Heart right ventricle (tissue), 16 donors: ENCODE results near the gene SHROOM4. TPM values are rescaled to one million over a fixed set of nuclear protein-coding genes. Genes with fewer than 3 reads are reported as not detected.

Experiments used
- ATAC-seq, 8 donors: fragments of 200-7000 bp; cut with Tn5 transposase; one replicate each; pipeline ENCODE4 v1.9.1; 2020; ENCODE audit warnings: mild to moderate bottlenecking in 8 of 8, moderate library complexity in 8 of 8, moderate number of reproducible peaks in 1 of 8
- DNase-seq, 2 donors: peaks; one replicate each; pipeline ENCODE4 v3.0.0-alpha.2; 2020
- H3K27ac ChIP-seq, 10 donors: fragments of 200-600 bp; sonication (generic) in 2 of 10; one replicate each; pipeline versions ENCODE4 v1.5.0 to v1.8.0; 2020 to 2022; ENCODE audit warnings: mild to moderate bottlenecking in 3 of 10
- H3K27me3 ChIP-seq, 7 donors: fragments of 200-600 bp; one replicate each; pipeline ENCODE4 v1.8.0; 2021 to 2022; ENCODE audit warnings: mild to moderate bottlenecking in 2 of 7
- H3K36me3 ChIP-seq, 9 donors: fragments of 200-600 bp; sonication (generic) in 1 of 9; one replicate each; pipeline versions ENCODE4 v1.5.0 to v1.8.0; 2020 to 2022; ENCODE audit warnings: mild to moderate bottlenecking in 2 of 9
- H3K4me1 ChIP-seq, 9 donors: fragments of 200-600 bp; sonication (generic) in 1 of 9; one replicate each; pipeline versions ENCODE4 v1.5.0 to v1.8.0; 2020 to 2022; ENCODE audit warnings: mild to moderate bottlenecking in 4 of 9
- H3K4me3 ChIP-seq, 10 donors: fragments of 200-600 bp; sonication (generic) in 2 of 10; one replicate each; pipeline versions ENCODE4 v1.5.0 to v1.8.0; 2020 to 2022; ENCODE audit warnings: mild to moderate bottlenecking in 7 of 10, moderate library complexity in 2 of 10
- H3K9me3 ChIP-seq, 11 donors: fragments of 200-600 bp in 10 of 11; sonication (generic) in 2 of 11; one replicate each; pipeline versions ENCODE4 v1.5.0 to v1.8.0; 2013 to 2022; ENCODE audit warnings: mild to moderate bottlenecking in 2 of 11, control low read depth in 1 of 11, moderate library complexity in 1 of 11
- CTCF ChIP-seq, 9 donors: fragments of 200-600 bp; sonication (generic) in 2 of 9; IDR thresholded peaks; one replicate each; pipeline versions ENCODE4 v1.5.0 to v1.8.0; 2021 to 2022; ENCODE audit warnings: antibody characterized with exemption in 9 of 9, mild to moderate bottlenecking in 5 of 9, moderate library complexity in 1 of 9
- WGBS, 2 donors: extraction: QIAGEN DNeasy Blood & Tissue Kit; methylation state at CpG; one replicate each; pipeline ENCODE4 v1.1.7; 2013; ENCODE audit warnings: inconsistent platforms in 1 of 2; 5-methylcytosine and 5-hydroxymethylcytosine counted together
- intact Hi-C, 10 donors: fragments of 100-400 bp; cut with DNase I; formaldehyde crosslinking; loops; one replicate each; pipeline versions ENCODE4 v1.11.1 to v1.14.2; 2022
- polyA plus RNA-seq, 2 donors: library from polyadenylated mRNA; stranded (reverse); fragments of 200-250 nt; gene quantifications; one replicate each; pipeline ENCODE4 v1.2.3, GENCODE V29; 2013
- total RNA-seq, 10 donors: library from RNA; stranded (reverse); fragmentation: NEBNext Ultra II Directional in 3 of 10; extraction: Animal tissue kit (Norgen Biotek cat#: 25700) in 3 of 10; gene quantifications; one replicate each; pipeline versions ENCODE4 v1.2.1 to v1.2.4, GENCODE V29; 2021 to 2023
- donor health status: Arrhythmogenic right ventricular cardiomyopathy.
- donor health status: ischemic (EF 13 %, LVEDD 7.1; RV severe dilation, severe dysfunction).
- donor health status: healthy with polysubstance abuse.
- donor health status: DM: no; HTN: yes; CAD: no.
- donor health status: DM: no; HTN: no; CAD: no.
- donor health status: ischemic (EF 25% LVEDD 6.9; RV normal size, moderate dysfunction).
- donor health status: ischemic (EF 25% LVEDD 5.7; RV mildly dilated, moderate dysfunction).
- donor health status: healthy.
- donor health status: DM: yes; HTN: yes; CAD: no.
- donor health status: Ischemic cardiomyopathy.
- donor health status: ischemic (EF 35%, LVEDD 5.7; RV mildly dilated, moderate dysfunction).
- donor health status: nonischemic (EF 11% LVEDD 7.7; RV severe dilation, severe dysfunction).
- donor health status: DM: yes; HTN: yes; CAD: no.
- donor health status: PGD.
- donor health status: ischemic (EF 29% LVEDD 5.4; RV normal size, mild dysfunction).
- donor health status: nonischemic (EF 23%, LVEDD 6.1; RV moderate dilation, normal function).

The SHROOM4 gene
- total and polyA plus RNA-seq, 12 donors, result 3.6 to 17.9 (median 11.0) TPM

- Histone ChIP-seq H3K27me3 (peaks cover 0 to 73% (median 0%) of the 10 kb centered on the region in 7 donors), H3K9me3 (no peaks in the 10 kb centered on the region), H3K4me1 (peaks cover 0 to 14% (median 5%) of the 10 kb centered on the region in 9 donors), H3K36me3 (no peaks in the 10 kb centered on the region), H3K27ac (no peak overlapping the region), H3K4me3 (no peak overlapping the region)
- no peak for ATAC-seq
- peak in 1 of 2 donors; percentile 4 for DNase-seq
- no peak for TF ChIP-seq CTCF (IDR thresholded peaks at IDR 0.05)
- intact Hi-C loops, result no loop called here
- WGBS, 2 donors, result 66 to 69% methylated on average over 8 of the region's 8 CpGs
Observed at GRCh38 chrX:50707955-50708699, 105.9 kb downstream of the SHROOM4 start.

GRCh38 chrX:50707405-50707804 lies 106.6 kb downstream of the SHROOM4 start:
- no peak overlapping the region for H3K27ac ChIP-seq
- no peaks in the 10 kb centered on the region for H3K9me3 ChIP-seq
- H3K4me1 ChIP-seq, result peaks cover 0 to 14% (median 5%) of the 10 kb centered on the region in 9 donors
- no peaks in the 10 kb centered on the region for H3K36me3 ChIP-seq
- 29 to 36% methylated on average over 2 of the region's 2 CpGs for WGBS, 2 donors
- no peak overlapping the region for H3K4me3 ChIP-seq
- intact Hi-C loops, result no loop called here
- peaks cover 0 to 69% (median 0%) of the 10 kb centered on the region in 7 donors for H3K27me3 ChIP-seq
- no peak for TF ChIP-seq CTCF (IDR thresholded peaks at IDR 0.05)
- no peak for DNase-seq
- ATAC-seq, result no peak

GRCh38 chrX:50705042-50705441 lies 109.0 kb downstream of the SHROOM4 start:
- 42 to 47% methylated on average over 3 of the region's 3 CpGs for WGBS, 2 donors
- H3K36me3 ChIP-seq, result no peaks in the 10 kb centered on the region

GRCh38 chrX:50704360-50704759 lies 109.6 kb downstream of the SHROOM4 start:
- no peak for ATAC-seq
- 75 to 82% methylated on average over 1 of the region's 1 CpG for WGBS, 2 donors
- H3K27ac ChIP-seq, result peak overlapping the region in 1 of 10 donors; percentile 57
- no peaks in the 10 kb centered on the region for H3K9me3 ChIP-seq
- peaks cover 0 to 61% (median 0%) of the 10 kb centered on the region in 7 donors for H3K27me3 ChIP-seq
- peaks cover 0 to 14% (median 5%) of the 10 kb centered on the region in 9 donors for H3K4me1 ChIP-seq
- no peak for TF ChIP-seq CTCF (IDR thresholded peaks at IDR 0.05)
- intact Hi-C loops, result no loop called here
- no peaks in the 10 kb centered on the region for H3K36me3 ChIP-seq
- DNase-seq, result no peak
- no peak overlapping the region for H3K4me3 ChIP-seq

More at GRCh38 chrX:50705042-50705441, 109.0 kb downstream of the SHROOM4 start:
- intact Hi-C loops, result no loop called here
- Histone ChIP-seq H3K9me3 (no peaks in the 10 kb centered on the region), H3K27me3 (peaks cover 0 to 66% (median 0%) of the 10 kb centered on the region in 7 donors), H3K4me3 (no peak overlapping the region), H3K27ac (no peak overlapping the region), H3K4me1 (peaks cover 0 to 14% (median 5%) of the 10 kb centered on the region in 9 donors)
- ATAC-seq (peak in 2 of 8 donors; percentile 25 to 38), DNase-seq (no peak)
- no peak for TF ChIP-seq CTCF (IDR thresholded peaks at IDR 0.05)
